Heart left ventricle (tissue), 16 donors: ENCODE results near the gene VPS54. TPM values are rescaled to one million over a fixed set of nuclear protein-coding genes. Genes with fewer than 3 reads are reported as not detected.
A peak's percentile ranks its signal among the peaks of the same experiment; 100 is the strongest.

Experiments used
- ATAC-seq, 4 donors: fragments of 200-7000 bp; cut with Tn5 transposase; one replicate each; pipeline ENCODE4 v1.9.1; 2020 to 2022; ENCODE audit warnings: moderate library complexity in 4 of 4, mild to moderate bottlenecking in 3 of 4, moderate number of reproducible peaks in 1 of 4
- DNase-seq, 5 donors: peaks; one replicate each; pipeline ENCODE4 v3.0.0-alpha.2; 2020
- H3K27ac ChIP-seq, 12 donors: fragments of 200-600 bp; sonication (generic) in 4 of 12; one replicate each; pipeline versions ENCODE4 v1.5.0 to v1.8.0; 2016 to 2022; ENCODE audit warnings: mild to moderate bottlenecking in 2 of 12
- H3K27me3 ChIP-seq, 9 donors: fragments of 200-600 bp; sonication (generic) in 2 of 9; one replicate each; pipeline versions ENCODE4 v1.5.1 to v1.8.0; 2016 to 2022; ENCODE audit warnings: mild to moderate bottlenecking in 3 of 9
- H3K36me3 ChIP-seq, 9 donors: fragments of 200-600 bp; sonication (generic) in 2 of 9; one replicate each; pipeline versions ENCODE4 v1.5.0 to v1.8.0; 2018 to 2022; ENCODE audit warnings: mild to moderate bottlenecking in 2 of 9
- H3K4me1 ChIP-seq, 12 donors: fragments of 200-600 bp; sonication (generic) in 4 of 12; one replicate each; pipeline versions ENCODE4 v1.5.0 to v1.8.0; 2016 to 2022; ENCODE audit warnings: mild to moderate bottlenecking in 3 of 12
- H3K4me3 ChIP-seq, 12 donors: fragments of 200-600 bp; sonication (generic) in 4 of 12; one replicate each; pipeline versions ENCODE4 v1.5.0 to v1.8.0; 2017 to 2022; ENCODE audit warnings: mild to moderate bottlenecking in 9 of 12, moderate library complexity in 4 of 12
- H3K9me3 ChIP-seq, 12 donors: fragments of 200-600 bp; sonication (generic) in 4 of 12; one replicate each; pipeline versions ENCODE4 v1.5.0 to v1.8.0; 2016 to 2022; ENCODE audit warnings: mild to moderate bottlenecking in 1 of 12
- CTCF ChIP-seq, 12 donors: fragments of 200-600 bp; sonication (generic) in 4 of 12; IDR thresholded peaks; one replicate each; pipeline versions ENCODE4 v1.5.0 to v1.8.0; 2018 to 2022; ENCODE audit warnings: antibody characterized with exemption in 12 of 12, mild to moderate bottlenecking in 5 of 12
- POLR2A ChIP-seq, 2 donors: fragments of 450-650 bp; IDR thresholded peaks; one replicate each; pipeline ENCODE4 v1.6.1; 2017; ENCODE audit warnings: antibody characterized with exemption in 2 of 2, mild to moderate bottlenecking in 2 of 2, moderate library complexity in 2 of 2
- WGBS, 4 donors: extraction: QIAGEN DNeasy Blood & Tissue Kit in 2 of 4; methylation state at CpG; one replicate each; pipeline versions ENCODE4 v1.1.5 to v1.1.7; 2013 to 2018; 5-methylcytosine and 5-hydroxymethylcytosine counted together
- intact Hi-C, 10 donors: fragments of 100-400 bp; cut with DNase I; formaldehyde crosslinking; loops; one replicate each; pipeline versions ENCODE4 v1.11.1 to v1.14.2; 2022
- polyA plus RNA-seq, 2 donors: library from polyadenylated mRNA; stranded (reverse); fragments of 200-250 nt; gene quantifications; one replicate each; pipeline ENCODE4 v1.2.3, GENCODE V29; 2013
- total RNA-seq, 9 donors: library from RNA; depleted of rRNA in 2 of 9; stranded (reverse); fragments of >200 nt in 2 of 9; fragmentation: NEBNext Ultra II Directional in 3 of 9; extraction: Animal tissue kit (Norgen Biotek cat#: 25700) in 3 of 9; gene quantifications; one replicate each; pipeline versions ENCODE4 v1.1.0 to v1.2.4, GENCODE V29; 2016 to 2023
- donor health status: ischemic (EF 13 %, LVEDD 7.1; RV severe dilation, severe dysfunction).
- donor health status: healthy with polysubstance abuse.
- donor health status: DM: no; HTN: yes; CAD: no.
- donor health status: DM: no; HTN: no; CAD: no.
- donor health status: ischemic (EF 25% LVEDD 6.9; RV normal size, moderate dysfunction).
- donor health status: ischemic (EF 25% LVEDD 5.7; RV mildly dilated, moderate dysfunction).
- donor health status: healthy.
- donor health status: DM: yes; HTN: yes; CAD: no.
- donor health status: ischemic (EF 35%, LVEDD 5.7; RV mildly dilated, moderate dysfunction).
- donor health status: nonischemic (EF 11% LVEDD 7.7; RV severe dilation, severe dysfunction).
- donor health status: DM: yes; HTN: yes; CAD: no.
- donor health status: PGD.
- donor health status: ischemic (EF 29% LVEDD 5.4; RV normal size, mild dysfunction).
- donor health status: nonischemic (EF 23%, LVEDD 6.1; RV moderate dilation, normal function).

Gene VPS54
- total and polyA plus RNA-seq, 11 donors = 6.4 to 14.0 (median 9.4) TPM

GRCh38 chr2:63886445-63886844 lies 132.8 kb downstream of the VPS54 start:
- Histone ChIP-seq H3K9me3 (no peaks in the 10 kb centered on the region), H3K4me3 (no peak overlapping the region), H3K27me3 (no peaks in the 10 kb centered on the region), H3K36me3 (peaks cover 0 to 100% (median 91%) of the 10 kb centered on the region in 9 donors), H3K4me1 (peaks cover 0 to 15% (median 2%) of the 10 kb centered on the region in 12 donors), H3K27ac (peak overlapping the region in 3 of 12 donors; percentile 5 to 18 (median 9))
- DNase-seq (no peak), ATAC-seq (peak in 2 of 4 donors; percentile 21 to 60)
- WGBS, 4 donors = 78 to 87% (median 84%) methylated on average over 2 of the region's 2 CpGs
- TF ChIP-seq POLR2A (IDR thresholded peaks at IDR 0.05) (no peak), CTCF (IDR thresholded peaks at IDR 0.05) (no peak)
- intact Hi-C loops = loop anchor here in 4 of 10 donors (5.0 to 10.0 kb wide), 3 partner anchors 189 to 194 kb away; no protein-coding TSS in a partner anchor

- TF ChIP-seq CTCF (IDR thresholded peaks at IDR 0.05) = no peak
- TF ChIP-seq POLR2A (IDR thresholded peaks at IDR 0.05) = no peak
- ATAC-seq = no peak
These were observed 136.7 kb downstream of the VPS54 start for GRCh38 chr2:63882395-63883105.

GRCh38 chr2:63881205-63881604 lies 138.0 kb downstream of the VPS54 start:
- Histone ChIP-seq H3K4me1 (peaks cover 0 to 18% (median 6%) of the 10 kb centered on the region in 12 donors), H3K27me3 (no peaks in the 10 kb centered on the region), H3K27ac (no peak overlapping the region), H3K36me3 (peaks cover 0 to 69% (median 54%) of the 10 kb centered on the region in 9 donors), H3K9me3 (no peaks in the 10 kb centered on the region), H3K4me3 (no peak overlapping the region)
- intact Hi-C loops = loop anchor here in 1 of 10 donors (10.0 kb wide), 1 partner anchor 186 kb away; no protein-coding TSS in a partner anchor
- DNase-seq (no peak), ATAC-seq (no peak)
- TF ChIP-seq CTCF (IDR thresholded peaks at IDR 0.05) = no peak
- TF ChIP-seq POLR2A (IDR thresholded peaks at IDR 0.05) = no peak
- WGBS, 4 donors = 59 to 65% (median 61%) methylated on average over 2 of the region's 2 CpGs

More at GRCh38 chr2:63882395-63883105, 136.7 kb downstream of the VPS54 start:
- Histone ChIP-seq H3K27ac (no peak overlapping the region), H3K4me3 (no peak overlapping the region), H3K36me3 (peaks cover 0 to 83% (median 68%) of the 10 kb centered on the region in 9 donors), H3K4me1 (peaks cover 0 to 22% (median 0%) of the 10 kb centered on the region in 12 donors), H3K9me3 (no peaks in the 10 kb centered on the region), H3K27me3 (no peaks in the 10 kb centered on the region)
- no peak for DNase-seq
- 76 to 82% (median 80%) methylated on average over 3 of the region's 3 CpGs for WGBS, 4 donors
- intact Hi-C loops = loop anchor here in 1 of 10 donors (10.0 kb wide), 1 partner anchor 188 kb away; no protein-coding TSS in a partner anchor

GRCh38 chr2:63880625-63881024 lies 138.6 kb downstream of the VPS54 start:
- Histone ChIP-seq H3K36me3 (peaks cover 0 to 63% (median 48%) of the 10 kb centered on the region in 9 donors), H3K4me3 (no peak overlapping the region), H3K27me3 (no peaks in the 10 kb centered on the region), H3K4me1 (peaks cover 0 to 23% (median 11%) of the 10 kb centered on the region in 12 donors), H3K27ac (no peak overlapping the region), H3K9me3 (no peaks in the 10 kb centered on the region)
- intact Hi-C loops = loop anchor here in 1 of 10 donors (10.0 kb wide), 1 partner anchor 186 kb away; no protein-coding TSS in a partner anchor
- no peak for ATAC-seq
- no peak for DNase-seq
- 57 to 70% (median 62%) methylated on average over 4 of the region's 4 CpGs for WGBS, 4 donors
- no peak for TF ChIP-seq CTCF (IDR thresholded peaks at IDR 0.05)
- TF ChIP-seq POLR2A (IDR thresholded peaks at IDR 0.05) = no peak
